H1 (cell line): ENCODE results near the gene MTERF1. TPM values are rescaled to one million over a fixed set of nuclear protein-coding genes. Genes with fewer than 3 reads are reported as not detected.

Experiments
- EGR1 ChIP-seq: IDR thresholded peaks from 2 replicates; pipeline ENCODE4 v1.6.1; 2011; ENCODE audit warnings: low read depth, low read length, borderline replicate concordance
- HDAC6 ChIP-seq: IDR thresholded peaks from one replicate; pipeline ENCODE4 v1.7.1; 2012; ENCODE audit warnings: low read depth, mild to moderate bottlenecking, inconsistent platforms, low read length, moderate library complexity
- POLR2A ChIP-seq, 2 experiments: IDR thresholded peaks; 1 replicate in 1 of 2; 2 replicates in 1 of 2; pipeline ENCODE4 v1.6.1; 2011; ENCODE audit warnings: low read depth in 2 of 2, low read length in 2 of 2, mild to moderate bottlenecking in 2 of 2; ENCODE audit errors: control extremely low read depth in 1 of 2
- POLR2AphosphoS5 ChIP-seq: IDR thresholded peaks from 2 replicates; pipeline ENCODE4 v1.6.1; 2011; ENCODE audit warnings: low read depth, low read length
- RNF2 ChIP-seq: fragments of 200-900, 300-1000 bp; sonication (generic); IDR thresholded peaks from 2 replicates; pipeline ENCODE4 v1.7.1; 2016; ENCODE audit warnings: borderline replicate concordance, low read depth, mild to moderate bottlenecking, antibody characterized with exemption, low read length; ENCODE audit not compliant: poor library complexity, severe bottlenecking; ENCODE audit errors: missing control alignments
- RXRA ChIP-seq: IDR thresholded peaks from 2 replicates; pipeline ENCODE4 v1.6.1; 2011; ENCODE audit warnings: low read depth, mild to moderate bottlenecking, low read length, moderate library complexity; ENCODE audit not compliant: insufficient read depth
- SP4 ChIP-seq: IDR thresholded peaks from 2 replicates; pipeline ENCODE4 v1.6.1; 2012; ENCODE audit warnings: low read length, inconsistent platforms
- TAF7 ChIP-seq: optimal IDR thresholded peaks from 2 replicates; pipeline ENCODE3; 2011; ENCODE audit warnings: low read depth, mild to moderate bottlenecking, inconsistent platforms, low read length, moderate library complexity, borderline replicate concordance
- polyA plus RNA-seq, 7 experiments: library from polyadenylated mRNA; depleted of rRNA in 3 of 7; stranded (reverse) in 5 of 7; unstranded in 2 of 7; fragments of >200 nt in 5 of 7; fragments of 200-250 nt in 2 of 7; gene quantifications; 1 replicate in 5 of 7; 2 replicates in 1 of 7; 4 replicates in 1 of 7; pipeline versions ENCODE4 v1.2.1 to v1.2.3, GENCODE V29; 2011 to 2013; ENCODE audit warnings: missing spikeins in 2 of 7, mixed read lengths in 2 of 7
- total RNA-seq: library from RNA; stranded (reverse); fragmentation: NEBNext Ultra II Directional; extraction: Animal tissue kit (Norgen Biotek cat#: 25700); gene quantifications from 2 replicates; pipeline ENCODE4 v1.2.1, GENCODE V29; 2021

Gene MTERF1
- total and polyA plus RNA-seq, 2 of the 8 experiments (the other 6 are each of a cell fraction or from before 2014, with no cell fraction given), result 4.5 to 12.6 TPM

- TF ChIP-seq HDAC6, result no peak
- no peak for TF ChIP-seq POLR2A (IDR thresholded peaks at IDR 0.05; ENCODE audit: control extremely low read depth in 1 of 2, low read depth in 2 of 2, low read length in 2 of 2)
- TF ChIP-seq RNF2, result no peak
- no peak for TF ChIP-seq SP4
- no peak for TF ChIP-seq RXRA
- no peak for TF ChIP-seq EGR1
- no peak for TF ChIP-seq POLR2AphosphoS5
- no peak for TF ChIP-seq TAF7
These were observed 36.7 kb downstream of the MTERF1 start (continued) for GRCh38 chr7:91843831-91844230.
